ENCODE results near the gene AMOTL1.

The AMOTL1 gene

GRCh38 chr11:94925422-94926270 lies 157.5 kb downstream of the AMOTL1 start:
- H3K27ac ChIP-seq (ENCODE audit: low read length): no peak overlapping the region
- no peak overlapping the region for H3K9ac ChIP-seq (ENCODE audit: low read length)

DNA sequence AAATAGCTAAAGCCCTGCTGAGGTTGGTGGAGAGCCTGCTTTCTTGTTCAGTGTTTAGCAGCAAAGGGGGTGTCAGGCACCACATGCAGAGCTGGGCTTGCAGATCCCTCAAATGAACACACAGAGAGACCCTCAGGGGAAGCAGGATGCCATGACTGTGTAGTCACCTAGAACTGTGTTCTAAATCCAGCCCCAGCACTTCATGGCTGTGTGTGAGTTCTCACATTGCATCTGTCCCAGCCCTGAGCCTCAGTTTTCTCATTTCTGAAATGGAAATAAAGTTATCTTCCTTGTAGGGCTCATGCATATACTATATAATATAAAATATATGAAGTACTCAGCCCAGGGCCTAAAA lies 158.1 kb downstream of the AMOTL1 start:
- H3K36me3 ChIP-seq (ENCODE audit: control insufficient read depth, low read depth, low read length): no peaks in the 10 kb centered on the region
- H3K27me3 ChIP-seq (ENCODE audit: control insufficient read depth, insufficient read depth, low read length): no peaks in the 10 kb centered on the region
- H3K4me1 ChIP-seq (ENCODE audit: control insufficient read depth, low read depth, low read length): no peaks in the 10 kb centered on the region
- no peak overlapping the region for H3K9ac ChIP-seq (ENCODE audit: low read length)
- H3K27ac ChIP-seq (ENCODE audit: low read length): no peak overlapping the region
- H3K4me3 ChIP-seq (ENCODE audit: low read length): no peak overlapping the region
- H3K9me3 ChIP-seq (ENCODE audit: control insufficient read depth, low read depth, low read length): no peaks in the 10 kb centered on the region

More at GRCh38 chr11:94925422-94926270, 157.5 kb downstream of the AMOTL1 start:
- Histone ChIP-seq H3K4me1 (ENCODE audit: control insufficient read depth, low read depth, low read length) (no peaks in the 10 kb centered on the region), H3K4me3 (ENCODE audit: low read length) (no peak overlapping the region), H3K27me3 (ENCODE audit: control insufficient read depth, insufficient read depth, low read length) (no peaks in the 10 kb centered on the region), H3K36me3 (ENCODE audit: control insufficient read depth, low read depth, low read length) (no peaks in the 10 kb centered on the region), H3K9me3 (ENCODE audit: control insufficient read depth, low read depth, low read length) (no peaks in the 10 kb centered on the region)
